NCI-H1417 treated with DMSO at 0.1 percent for 48 hours (cell line): ENCODE measurements around the gene APMAP.

Source experiments
- DNase-seq: peaks from one replicate; lab custom pipeline; 2025; lab: John Stamatoyannopoulos, UW

The APMAP gene

GRCh38 chr20:24965065-24965919, 27.3 kb downstream of the APMAP start:
- no peak for DNase-seq

GRCh38 chr20:24964506-24964840, 28.1 kb downstream of the APMAP start:
- DNase-seq = no peak

- DNase-seq = no peak
Observed at GRCh38 chr20:24963672-24964505, 28.7 kb downstream of the APMAP start.

- DNase-seq = no peak
Observed at GRCh38 chr20:24962510-24962909, 30.0 kb downstream of the APMAP start.

GRCh38 chr20:24962182-24962492, 30.4 kb downstream of the APMAP start:
- no peak for DNase-seq

- DNase-seq = no peak
Observed at GRCh38 chr20:24961384-24962181, 31.0 kb downstream of the APMAP start.

GRCh38 chr20:24960861-24961260, 31.7 kb downstream of the APMAP start:
- no peak for DNase-seq

- no peak for DNase-seq
Observed at GRCh38 chr20:24960302-24960801, 32.2 kb downstream of the APMAP start.

- DNase-seq = no peak
Observed at GRCh38 chr20:24959591-24960301, 32.8 kb downstream of the APMAP start.

GRCh38 chr20:24958506-24959385, 33.8 kb downstream of the APMAP start:
- DNase-seq = no peak

- no peak for DNase-seq
Observed at GRCh38 chr20:24957326-24958016, 35.1 kb downstream of the APMAP start.

GRCh38 chr20:24956001-24956841, 36.3 kb downstream of the APMAP start:
- DNase-seq = no peak

GRCh38 chr20:24955045-24955444, 37.5 kb downstream of the APMAP start:
- no peak for DNase-seq

- DNase-seq = no peak
Observed at GRCh38 chr20:24954566-24954965, 38.0 kb downstream of the APMAP start.

GRCh38 chr20:24954151-24954550, 38.4 kb downstream of the APMAP start:
- no peak for DNase-seq

GRCh38 chr20:24953621-24954133, 38.9 kb downstream of the APMAP start:
- no peak for DNase-seq

GRCh38 chr20:24953209-24953575, 39.4 kb downstream of the APMAP start:
- no peak for DNase-seq

GRCh38 chr20:24952376-24953208, 40.0 kb downstream of the APMAP start:
- DNase-seq = no peak
